MM.1S (cell line): ENCODE measurements around the gene ARHGEF11.
A peak's percentile ranks its signal among the peaks of the same experiment; 100 is the strongest.

Experiments used
- DNase-seq: peaks from one replicate; pipeline ENCODE4 v3.0.0-alpha.2; 2015
- H2AFZ ChIP-seq: fragments of 300-600 bp; sonication (generic); 2 replicates; pipeline ENCODE4 v1.6.0; 2016; ENCODE audit warnings: antibody characterized with exemption, low read length
- H3F3A ChIP-seq: fragments of 300-600 bp; sonication (generic); 2 replicates; pipeline ENCODE4 v1.6.1; 2016; ENCODE audit warnings: mild to moderate bottlenecking, antibody characterized with exemption, low read length, moderate library complexity, mixed read lengths; ENCODE audit not compliant: insufficient read depth
- H3K27ac ChIP-seq: fragments of 300-600 bp; sonication (generic); 2 replicates; pipeline ENCODE4 v1.5.1; 2016; ENCODE audit warnings: mild to moderate bottlenecking, low read length
- H3K27me3 ChIP-seq: fragments of 300-600 bp; sonication (generic); replicated peaks from 2 replicates; pipeline ENCODE4 v1.6.0; 2016; ENCODE audit warnings: low read length; ENCODE audit not compliant: insufficient read depth
- H3K36me3 ChIP-seq: fragments of 300-600 bp; sonication (generic); replicated peaks from 2 replicates; pipeline ENCODE4 v1.6.1; 2016; ENCODE audit warnings: mild to moderate bottlenecking, low read length, mixed read lengths; ENCODE audit not compliant: insufficient read depth
- H3K4me1 ChIP-seq: fragments of 300-600 bp; sonication (generic); 2 replicates; pipeline ENCODE4 v1.6.1; 2016; ENCODE audit warnings: low read length, mixed read lengths
- H3K4me2 ChIP-seq: fragments of 300-600 bp; sonication (generic); 2 replicates; pipeline ENCODE4 v1.6.0; 2016; ENCODE audit warnings: low read depth, low read length
- H3K4me3 ChIP-seq: fragments of 300-600 bp; sonication (generic); 2 replicates; pipeline ENCODE4 v1.5.1; 2016; ENCODE audit warnings: low read length, mixed read lengths
- H3K79me2 ChIP-seq: fragments of 300-600 bp; sonication (generic); 2 replicates; pipeline ENCODE4 v1.6.1; 2016; ENCODE audit warnings: mixed run types, low read length, mixed read lengths
- H3K9ac ChIP-seq: fragments of 300-600 bp; sonication (generic); 2 replicates; pipeline ENCODE4 v1.6.1; 2016; ENCODE audit warnings: low read length, mixed read lengths
- H3K9me2 ChIP-seq: fragments of 300-600 bp; sonication (generic); replicated peaks from 2 replicates; pipeline ENCODE4 v1.6.1; 2016; ENCODE audit warnings: mild to moderate bottlenecking, low read length, mixed read lengths; ENCODE audit not compliant: insufficient read depth
- H3K9me3 ChIP-seq: fragments of 300-600 bp; sonication (generic); replicated peaks from 2 replicates; pipeline ENCODE4 v1.6.1; 2016; ENCODE audit warnings: mild to moderate bottlenecking, low read length, mixed read lengths; ENCODE audit not compliant: insufficient read depth
- H4K20me1 ChIP-seq: fragments of 300-600 bp; sonication (generic); 2 replicates; pipeline ENCODE4 v1.6.1; 2016; ENCODE audit warnings: mild to moderate bottlenecking, low read length, moderate library complexity, mixed read lengths; ENCODE audit not compliant: insufficient read depth
- CTCF ChIP-seq: fragments of 300-600 bp; sonication (generic); IDR thresholded peaks from 2 replicates; pipeline ENCODE4 v1.5.1; 2016; ENCODE audit warnings: antibody characterized with exemption, low read length, mixed read lengths
- EZH2 ChIP-seq: fragments of 300-600 bp; sonication (generic); optimal IDR thresholded peaks from 2 replicates; pipeline ENCODE3; 2017; ENCODE audit warnings: low read depth, mild to moderate bottlenecking, antibody characterized with exemption, low read length, mixed read lengths
- EZH2phosphoT487 ChIP-seq: fragments of 300-600 bp; sonication (generic); IDR thresholded peaks from 2 replicates; pipeline ENCODE4 v1.6.1; 2018; ENCODE audit warnings: antibody characterized with exemption, low read length

ARHGEF11 gene

GRCh38 chr1:157043685-157044084 lies 1.9 kb downstream of the ARHGEF11 start:
- peaks cover 14% of the 10 kb centered on the region for H3F3A ChIP-seq
- peaks cover 24% of the 10 kb centered on the region for H3K79me2 ChIP-seq
- H3K4me3 ChIP-seq: no peak overlapping the region
- H3K9me2 ChIP-seq: no peaks in the 10 kb centered on the region
- H3K4me1 ChIP-seq: peaks cover 30% of the 10 kb centered on the region
- H4K20me1 ChIP-seq: no peaks in the 10 kb centered on the region
- TF ChIP-seq CTCF: no peak
- no peak for TF ChIP-seq EZH2
- no peak for TF ChIP-seq EZH2phosphoT487
- no peak overlapping the region for H3K9ac ChIP-seq
- H3K36me3 ChIP-seq: no peaks in the 10 kb centered on the region
- no peaks in the 10 kb centered on the region for H3K9me3 ChIP-seq
- H3K4me2 ChIP-seq: peak overlapping the region; percentile 86; the same call in 1 of the 2 replicates
- H3K27me3 ChIP-seq: no peaks in the 10 kb centered on the region
- no peak overlapping the region for H2AFZ ChIP-seq
- H3K27ac ChIP-seq: no peak overlapping the region
- DNase-seq: no peak

- TF ChIP-seq CTCF (no peak), EZH2 (no peak), EZH2phosphoT487 (no peak)
- Histone ChIP-seq H3K27ac (no peak overlapping the region), H2AFZ (no peak overlapping the region), H3K9ac (no peak overlapping the region), H3K27me3 (no peaks in the 10 kb centered on the region), H4K20me1 (no peaks in the 10 kb centered on the region), H3K4me3 (no peak overlapping the region), H3K4me2 (no peak overlapping the region), H3K36me3 (no peaks in the 10 kb centered on the region), H3K9me3 (no peaks in the 10 kb centered on the region), H3K79me2 (peaks cover 30% of the 10 kb centered on the region), H3K4me1 (peaks cover 30% of the 10 kb centered on the region), H3K9me2 (no peaks in the 10 kb centered on the region), H3F3A (peaks cover 14% of the 10 kb centered on the region)
- DNase-seq: no peak
Observed at GRCh38 chr1:157042846-157043245, 2.7 kb downstream of the ARHGEF11 start.

- TF ChIP-seq CTCF (no peak), EZH2 (no peak), EZH2phosphoT487 (no peak)
- no peak for DNase-seq
- Histone ChIP-seq H3K36me3 (no peaks in the 10 kb centered on the region), H3K9me3 (no peaks in the 10 kb centered on the region), H3K4me2 (no peak overlapping the region), H3K9ac (no peak overlapping the region), H3K9me2 (no peaks in the 10 kb centered on the region), H2AFZ (no peak overlapping the region), H3K27ac (no peak overlapping the region), H3K4me1 (peaks cover 30% of the 10 kb centered on the region), H3K4me3 (no peak overlapping the region), H3F3A (peaks cover 8% of the 10 kb centered on the region), H3K79me2 (peaks cover 30% of the 10 kb centered on the region), H4K20me1 (no peaks in the 10 kb centered on the region), H3K27me3 (no peaks in the 10 kb centered on the region)
Observed at GRCh38 chr1:157040802-157041201, 4.7 kb downstream of the ARHGEF11 start.
